C4-2B (cell line): ENCODE measurements around the gene FNDC1.

Experiments
- CTCF ChIP-seq: fragments of 450-650 bp; conservative IDR thresholded peaks from 2 replicates; pipeline ENCODE4 v1.5.1; 2017; ENCODE audit warnings: mild to moderate bottlenecking
- ZFX ChIP-seq: fragments of 450-650 bp; IDR thresholded peaks from 2 replicates; pipeline ENCODE4 v1.6.1; 2017

- no peak for TF ChIP-seq CTCF
- no peak for TF ChIP-seq ZFX
These were observed 2.9 kb downstream of the FNDC1 start for GRCh38 chr6:159172091-159172491.
